Stimulated activated CD8-positive, alpha-beta memory T cell treated with anti-CD3 and anti-CD28 coated beads, Interleukin-12 subunit alpha, Interleukin-12 subunit beta, amount 100 ng/mL, for 24 hours (primary cell): ENCODE results near the gene SLC1A2.
"Not testable (repeated sequence)": the region's sequence is repeated elsewhere in the genome, so short reads cannot be mapped to it uniquely, and the experiment has no call there.

Experiments used
- DNase-seq: peaks from one replicate; pipeline ENCODE4 v3.0.0-alpha.2; 2020; ENCODE audit errors: extremely low read depth

SLC1A2 gene

DNA sequence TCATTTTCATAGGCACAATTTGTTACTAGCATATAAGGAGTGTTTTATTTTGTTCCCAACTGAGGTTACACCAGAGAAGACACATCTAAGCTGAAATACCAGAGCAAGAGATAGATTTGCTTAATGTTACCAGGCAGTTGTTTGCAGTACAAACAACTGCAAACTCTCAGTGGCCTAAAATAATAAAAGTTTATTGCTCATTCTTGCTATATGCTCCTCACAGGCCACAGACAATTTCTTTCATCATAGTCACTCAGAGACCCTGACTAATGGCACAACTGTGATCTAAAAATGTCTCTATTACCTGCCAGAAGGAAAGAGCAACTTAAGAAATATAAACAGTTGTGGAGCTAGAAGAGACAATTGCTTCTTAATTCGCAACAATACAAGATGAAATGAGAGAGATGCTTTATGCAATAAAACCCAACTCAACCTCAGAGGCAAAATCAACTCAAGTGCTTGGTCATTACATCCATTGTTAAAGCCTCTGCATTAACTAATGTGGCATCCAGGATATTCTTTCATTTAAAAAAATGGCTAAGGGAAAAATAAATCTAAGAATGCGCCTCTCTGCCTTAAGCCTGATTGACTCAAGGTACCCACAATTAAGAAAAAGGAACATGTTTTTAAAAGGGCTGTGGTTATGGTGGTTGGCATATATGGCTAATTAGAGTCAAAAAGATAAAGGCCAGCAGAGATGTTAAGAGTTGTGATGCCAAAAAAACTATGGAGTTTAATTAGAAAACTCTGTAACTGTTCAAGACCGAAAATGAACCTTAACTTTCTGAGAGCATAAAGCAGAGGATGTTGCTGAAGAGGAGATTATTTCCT is 176.7 kb downstream of the SLC1A2 start:
- DNase-seq = no peak

DNA sequence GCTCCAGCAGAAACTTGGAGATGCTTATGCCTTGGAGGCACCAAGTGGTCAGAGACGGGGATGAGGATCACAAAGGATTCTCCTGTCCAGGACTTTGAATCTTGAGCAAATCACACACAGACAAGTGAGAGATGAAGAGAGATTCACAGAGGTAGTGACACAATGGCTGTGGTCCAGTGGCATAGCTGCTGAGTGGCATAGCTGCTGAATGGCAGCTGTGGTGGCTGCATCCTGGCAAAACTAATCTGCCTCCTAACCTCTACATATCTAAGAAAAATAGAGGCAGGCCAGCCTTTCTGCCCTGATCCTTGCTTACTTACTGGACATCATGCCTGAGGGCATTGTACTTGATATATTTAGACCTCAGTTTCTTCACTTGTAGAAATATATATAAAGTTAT is 177.8 kb downstream of the SLC1A2 start:
- no peak for DNase-seq

- DNase-seq = no peak
Measured at GRCh38 chr11:35241083-35241482, 178.3 kb downstream of the SLC1A2 start.

GRCh38 chr11:35239471-35240075 is 179.8 kb downstream of the SLC1A2 start:
- DNase-seq = no peak

DNA sequence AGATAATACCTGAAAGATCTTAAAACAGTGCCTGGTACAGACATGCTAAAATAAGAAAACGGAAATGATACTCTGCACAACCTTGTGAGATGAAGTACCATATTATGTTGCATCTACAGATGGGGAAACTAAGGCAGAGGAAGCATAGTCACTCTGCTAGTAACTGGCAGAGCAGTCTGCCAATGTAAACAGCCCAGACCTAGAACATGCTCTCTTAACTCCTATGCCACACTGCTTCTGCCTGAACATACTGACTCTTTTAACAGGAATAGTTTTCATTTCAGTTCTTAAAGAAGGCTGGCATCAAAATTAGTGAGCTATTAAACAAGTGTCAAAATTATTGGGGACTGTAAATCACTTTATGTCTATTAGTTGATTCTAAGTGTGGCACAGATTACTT is 180.5 kb downstream of the SLC1A2 start:
- no peak for DNase-seq

DNA sequence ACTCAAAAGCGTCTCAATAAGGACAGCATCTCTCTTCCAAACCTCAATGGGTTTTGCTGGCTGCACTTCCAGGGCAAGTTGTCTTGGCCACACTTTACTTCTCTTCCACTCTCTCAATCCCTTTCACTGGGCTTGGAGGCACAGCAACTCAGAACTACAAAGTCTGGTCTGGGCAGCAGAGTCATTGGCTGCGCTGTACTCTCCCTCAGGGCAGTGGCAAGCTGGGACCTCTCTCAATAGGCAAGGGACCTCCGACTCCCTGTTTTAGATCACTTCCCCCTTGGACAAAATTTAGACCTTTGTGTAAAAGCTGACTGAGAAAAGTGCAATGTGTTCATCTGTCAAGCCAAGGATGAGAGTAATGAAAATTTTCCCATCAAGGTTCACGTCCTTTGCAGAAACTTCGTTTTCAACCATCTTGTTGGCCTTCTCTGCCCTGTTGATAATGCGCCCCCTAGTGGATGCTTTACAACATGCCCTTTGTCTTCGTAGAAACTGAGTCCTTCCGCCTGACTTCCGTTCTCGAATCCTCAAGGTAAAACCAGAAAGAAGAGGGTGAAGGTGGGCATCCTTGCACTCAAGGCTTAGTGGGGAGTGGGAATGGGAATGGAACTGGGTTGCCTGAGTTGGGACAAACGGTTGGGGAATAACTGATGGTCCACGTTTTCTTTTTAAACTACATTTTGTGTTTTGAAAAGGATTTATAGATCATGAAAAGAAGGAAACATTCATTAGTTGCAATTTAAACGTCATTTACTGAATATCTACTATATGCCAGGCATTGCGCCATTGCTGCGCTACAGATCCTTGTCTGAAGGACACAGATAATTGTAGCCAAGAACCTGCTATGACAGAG is 181.3 kb downstream of the SLC1A2 start:
- DNase-seq = no peak

DNA sequence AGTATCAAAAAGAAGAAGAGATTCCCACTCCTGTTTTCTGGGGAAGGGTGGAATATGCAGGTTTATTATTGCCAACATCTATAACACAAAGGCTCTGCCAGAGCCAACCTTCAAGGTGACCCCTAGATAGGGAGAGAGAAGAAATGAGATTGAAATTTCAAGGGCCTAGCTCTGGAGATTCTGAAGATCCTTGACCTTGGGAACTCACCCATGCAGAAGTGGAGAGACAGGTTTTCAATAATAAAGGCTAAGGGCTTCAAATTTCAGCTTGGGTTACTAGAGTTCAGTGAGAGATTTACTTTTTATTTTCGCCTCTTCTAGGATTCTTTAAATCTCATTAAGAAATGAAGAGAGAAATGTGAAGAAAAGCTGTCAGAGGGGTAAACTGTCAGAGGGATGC is 182.0 kb downstream of the SLC1A2 start:
- DNase-seq = no peak

DNA sequence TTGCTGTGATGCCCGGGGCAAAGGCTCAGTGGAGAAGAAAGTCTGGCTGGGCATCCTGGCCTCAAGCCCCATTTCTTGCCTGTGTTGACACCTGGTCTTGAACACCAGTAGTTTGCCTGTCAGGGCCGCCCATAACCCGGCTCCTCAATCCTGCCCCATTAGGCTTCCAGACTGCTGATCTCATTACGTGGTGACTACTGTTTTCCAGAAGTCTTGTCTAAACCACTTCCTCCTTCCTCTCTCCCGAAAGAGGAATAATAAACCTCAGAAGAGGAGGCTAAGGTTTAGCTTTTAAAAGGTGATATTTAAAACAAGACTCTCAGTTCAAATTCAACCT is 182.7 kb downstream of the SLC1A2 start:
- no peak for DNase-seq

- DNase-seq = no peak
Measured at GRCh38 chr11:35235936-35236666, 183.3 kb downstream of the SLC1A2 start.

- DNase-seq = no peak
Measured at GRCh38 chr11:35235498-35235897, 183.9 kb downstream of the SLC1A2 start.

GRCh38 chr11:35235157-35235468 is 184.2 kb downstream of the SLC1A2 start:
- no peak for DNase-seq

DNA sequence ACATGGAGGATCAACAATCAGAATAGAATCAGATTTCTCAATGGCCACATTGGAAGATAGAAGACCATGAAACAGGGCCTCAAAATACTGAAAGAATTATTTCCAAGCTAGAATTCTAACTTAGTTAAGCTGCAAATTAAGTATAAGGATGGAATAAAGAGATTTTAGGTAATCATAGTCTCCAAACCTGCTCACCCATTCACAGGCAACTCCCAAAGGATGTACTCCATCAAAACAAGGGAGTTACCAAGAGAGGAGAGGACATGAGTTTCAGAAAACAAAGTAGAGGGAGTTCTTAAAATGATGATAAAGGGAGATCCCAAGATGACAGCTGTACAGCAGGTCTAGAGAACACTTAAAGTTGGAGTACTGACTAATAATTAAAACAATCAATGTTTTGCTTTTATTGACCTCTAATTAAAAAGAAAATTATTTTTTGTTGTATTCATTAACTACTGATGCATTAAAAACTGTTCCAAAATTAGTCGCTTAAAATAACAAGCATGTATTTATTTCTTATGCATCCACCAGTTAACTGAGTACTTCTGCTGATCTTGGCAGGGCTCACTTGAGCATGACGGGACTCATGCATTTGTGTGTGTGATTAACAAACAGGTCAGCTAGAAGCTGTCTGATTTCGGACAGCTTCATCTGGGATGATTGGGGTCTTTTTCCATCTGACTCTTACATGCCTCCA is 184.8 kb downstream of the SLC1A2 start:
- DNase-seq = no peak

GRCh38 chr11:35233518-35233917 is 185.8 kb downstream of the SLC1A2 start:
- DNase-seq = no peak

DNA sequence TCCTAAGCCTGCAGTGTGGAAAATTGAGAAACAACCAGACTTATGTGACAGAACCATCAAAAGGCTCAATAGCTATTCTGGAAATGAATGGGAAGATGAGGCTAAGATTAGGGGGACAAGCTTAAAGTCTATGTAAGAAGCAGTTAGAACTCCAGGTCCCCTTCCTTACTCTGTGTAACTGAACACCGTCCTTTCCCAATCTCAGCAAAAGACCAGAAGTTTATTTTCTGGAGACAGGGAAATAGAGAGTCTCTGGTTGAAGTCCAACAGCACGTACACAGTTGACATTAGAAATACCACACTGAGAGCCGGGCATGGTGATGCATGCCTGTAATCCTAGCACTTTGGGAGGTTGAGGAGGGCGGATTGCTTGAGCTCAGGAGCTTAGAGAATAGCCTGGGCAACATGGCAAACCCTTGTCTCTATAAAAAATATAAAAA is 186.4 kb downstream of the SLC1A2 start:
- no peak for DNase-seq

DNA sequence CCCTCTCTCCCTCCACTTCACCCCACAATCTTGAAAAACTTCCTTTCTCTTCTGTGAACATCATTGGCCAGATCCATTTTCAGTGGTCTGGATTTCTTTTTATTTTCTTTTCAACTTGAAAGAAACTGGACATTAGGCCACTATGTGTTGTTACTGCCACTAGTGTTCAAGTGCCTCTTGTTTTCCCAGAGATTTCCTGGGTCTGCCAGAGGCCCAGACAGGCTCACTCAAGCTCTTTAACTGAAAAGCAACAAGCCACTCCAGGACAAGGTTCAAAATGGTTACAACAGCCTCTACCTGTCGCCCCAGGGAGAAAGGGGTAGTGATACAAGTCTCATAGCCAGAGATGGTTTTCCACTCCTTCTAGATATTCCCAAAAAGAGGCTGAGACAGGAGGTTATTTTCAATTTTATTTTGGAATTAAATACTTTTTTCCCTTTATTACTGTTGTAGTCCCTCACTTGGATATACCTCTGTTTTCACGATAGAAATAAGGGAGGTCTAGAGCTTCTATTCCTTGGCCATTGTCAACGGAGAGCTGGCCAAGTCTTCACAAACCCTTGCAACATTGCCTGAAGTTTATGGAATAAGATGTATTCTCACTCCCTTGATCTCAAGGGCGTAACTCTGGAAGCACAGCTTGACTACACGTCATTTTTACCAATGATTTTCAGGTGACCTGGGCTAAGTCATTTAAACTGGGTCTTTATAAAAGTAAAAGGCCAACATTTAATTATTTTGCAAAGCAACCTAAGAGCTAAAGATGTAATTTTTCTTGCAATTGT is 188.1 kb downstream of the SLC1A2 start:
- no peak for DNase-seq

DNA sequence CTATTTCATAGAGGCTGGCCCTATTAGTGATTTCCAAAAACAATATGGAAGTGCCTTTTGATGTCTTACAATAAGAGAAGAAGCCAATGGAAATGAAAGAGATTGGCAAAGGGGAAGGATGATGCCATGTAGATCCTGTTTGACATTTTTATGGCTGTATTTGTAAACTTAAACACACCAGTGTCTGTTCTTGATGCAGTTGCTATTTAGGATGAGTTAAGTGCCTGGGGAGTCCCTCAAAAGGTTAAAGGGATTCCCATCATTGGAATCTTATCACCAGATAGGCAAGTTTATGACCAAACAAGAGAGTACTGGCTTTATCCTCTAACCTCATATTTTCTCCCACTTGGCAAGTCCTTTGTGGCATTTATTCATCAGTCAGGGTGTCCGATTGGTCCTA is 189.0 kb downstream of the SLC1A2 start:
- no peak for DNase-seq

DNA sequence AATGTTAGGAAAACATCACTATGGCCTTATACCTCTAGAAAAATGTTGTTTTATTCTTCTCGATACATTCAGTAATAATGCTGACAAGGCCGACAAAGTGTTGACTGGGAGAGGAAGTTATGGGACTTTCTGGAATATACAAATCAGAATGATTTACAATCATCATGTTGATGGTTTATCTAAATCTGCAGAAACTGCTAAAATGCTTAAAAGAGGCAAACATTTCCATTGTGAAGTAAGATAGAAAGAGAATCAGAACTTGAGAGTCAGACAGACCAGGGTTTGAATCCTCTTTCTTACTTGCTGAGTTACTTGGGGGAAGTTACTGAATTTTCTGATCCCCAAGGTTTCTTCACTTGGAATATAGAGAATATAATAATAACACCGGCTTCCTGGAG is 191.0 kb downstream of the SLC1A2 start:
- no peak for DNase-seq

- no peak for DNase-seq
Measured at GRCh38 chr11:35227576-35228327, 191.6 kb downstream of the SLC1A2 start.

GRCh38 chr11:35226756-35227155 is 192.6 kb downstream of the SLC1A2 start:
- not testable (repeated sequence) for DNase-seq

DNA sequence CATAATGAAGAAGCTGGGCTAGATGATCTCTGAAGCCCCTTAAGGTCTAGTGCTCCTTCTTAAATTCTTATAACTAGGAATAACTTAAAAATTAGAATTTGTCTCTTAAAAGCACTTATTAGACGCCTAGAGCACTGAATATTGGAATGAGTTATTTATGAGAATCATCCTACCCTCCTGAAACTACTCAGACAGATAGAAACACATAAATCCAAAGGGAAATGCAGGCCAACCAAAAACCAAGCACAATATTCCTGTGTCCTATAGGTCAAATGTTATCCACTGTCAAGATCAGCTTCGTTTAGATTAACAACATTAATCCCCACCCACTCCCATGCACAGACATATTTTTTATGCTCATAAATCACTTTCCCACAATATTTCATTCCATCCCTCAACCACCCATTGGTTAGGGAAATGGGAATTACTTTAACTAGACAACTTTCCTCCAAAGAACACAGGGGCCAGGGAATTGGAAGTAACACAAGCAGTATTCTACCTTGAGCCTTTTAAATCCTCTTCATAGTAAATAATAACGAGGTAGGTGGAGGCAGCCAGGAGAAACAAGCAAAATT is 193.3 kb downstream of the SLC1A2 start:
- no peak for DNase-seq
